Stimulated activated CD4-positive, alpha-beta T cell treated with anti-CD3 and anti-CD28 coated beads, Interleukin-4, amount 100 ng/mL, for 1 hour (primary cell): Measurements from ENCODE around the gene NFIX.
"Not testable (repeated sequence)": the region's sequence is repeated elsewhere in the genome, so short reads cannot be mapped to it uniquely, and the experiment has no call there.

ENCODE experiments used
- DNase-seq: peaks from one replicate; pipeline ENCODE4 v3.0.0-alpha.2; 2020

The NFIX gene

DNA sequence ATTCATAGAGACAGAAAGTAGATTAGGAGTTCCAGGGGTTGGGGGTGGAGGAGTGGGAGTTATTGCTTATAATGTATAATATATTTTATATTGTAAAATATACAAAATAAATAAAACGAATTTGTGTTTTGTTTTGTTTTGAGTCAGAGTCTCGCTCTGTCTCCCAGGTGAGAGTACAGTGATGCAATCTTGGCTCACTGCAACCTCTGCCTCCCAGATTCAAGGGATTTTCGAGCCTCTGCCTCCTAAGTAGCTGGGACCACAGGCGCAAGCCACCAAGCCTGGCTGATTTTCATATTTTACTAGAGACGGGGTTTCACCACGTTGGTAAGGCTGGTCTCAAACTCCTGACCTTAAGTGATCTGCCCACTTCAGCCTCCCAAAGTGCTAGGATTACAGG, 35.8 kb upstream of the NFIX start:
- DNase-seq, result no peak

DNA sequence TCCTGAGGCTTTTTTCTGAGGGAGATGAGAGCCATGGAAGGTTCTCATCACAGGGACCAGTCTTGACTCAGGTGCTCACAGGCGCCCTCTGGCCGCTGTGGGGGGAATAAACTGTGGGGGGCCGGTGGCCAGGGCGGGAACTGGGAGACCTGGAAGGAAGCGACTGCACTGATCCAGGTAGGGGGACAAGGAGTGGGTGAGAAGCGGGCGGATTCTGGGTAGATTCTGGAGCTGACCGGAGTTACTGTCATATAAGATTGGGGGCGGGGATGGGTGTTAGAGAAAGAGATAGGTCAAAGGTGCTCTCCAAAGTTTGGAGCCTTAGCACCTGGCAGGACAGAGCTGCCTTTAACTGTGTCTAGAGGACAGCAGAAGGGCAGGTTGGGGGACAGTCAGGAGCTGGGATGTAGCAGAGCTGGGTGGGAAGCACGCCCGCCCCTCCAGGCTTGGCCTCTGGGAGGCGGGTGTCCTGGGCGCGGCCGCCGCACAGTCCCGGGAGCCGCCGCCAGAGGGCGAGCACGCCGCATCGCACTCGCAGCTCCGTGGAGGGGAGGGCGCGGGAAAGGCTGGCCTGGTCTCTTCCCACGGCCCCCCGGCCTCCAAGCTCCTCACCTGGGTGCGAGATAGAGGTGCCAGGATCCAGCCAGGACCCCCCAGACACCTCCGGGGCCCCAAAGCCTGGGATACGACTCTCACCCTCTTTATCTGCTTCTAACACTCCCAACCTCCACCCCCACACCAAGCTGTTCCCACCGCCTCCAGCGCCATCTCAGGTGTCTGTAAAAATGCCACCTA, 30.1 kb upstream of the NFIX start:
- DNase-seq, result peak; percentile 83

DNA sequence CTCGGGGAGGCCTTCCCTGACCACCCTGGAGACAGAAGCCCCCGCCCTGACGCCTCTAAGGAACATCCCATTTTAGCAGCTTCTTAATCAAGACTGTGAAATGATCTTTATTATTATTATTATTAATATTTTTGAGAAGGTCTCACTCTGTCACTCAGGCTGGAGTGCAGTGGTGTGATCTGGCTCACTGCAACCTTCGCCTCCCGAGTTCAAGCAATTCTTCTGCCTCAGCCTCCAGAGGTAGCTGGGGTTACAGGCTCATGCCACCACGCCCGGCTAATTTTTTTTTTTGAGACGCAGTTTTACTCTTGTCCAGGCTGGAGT, 29.5 kb upstream of the NFIX start:
- DNase-seq, result no peak

DNA sequence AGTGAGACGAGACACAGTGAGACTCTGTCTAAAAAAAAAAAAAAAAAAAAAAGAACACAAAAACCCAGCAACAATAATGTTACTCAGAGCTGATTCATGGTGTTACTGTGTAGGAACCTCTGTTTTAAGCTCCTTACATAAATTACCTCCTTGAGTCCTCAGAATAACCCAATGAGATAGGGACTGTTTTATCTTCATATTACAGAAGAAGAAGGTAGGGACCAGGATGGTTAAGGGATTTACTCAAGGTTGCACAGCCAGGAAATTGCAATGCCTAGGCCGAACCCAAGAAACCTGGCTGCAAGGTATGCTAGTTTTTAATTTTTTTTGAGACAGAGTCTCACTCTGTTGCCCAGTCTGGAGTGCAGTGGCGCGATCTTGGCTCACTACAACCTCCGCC, 27.4 kb upstream of the NFIX start:
- DNase-seq, result no peak

DNA sequence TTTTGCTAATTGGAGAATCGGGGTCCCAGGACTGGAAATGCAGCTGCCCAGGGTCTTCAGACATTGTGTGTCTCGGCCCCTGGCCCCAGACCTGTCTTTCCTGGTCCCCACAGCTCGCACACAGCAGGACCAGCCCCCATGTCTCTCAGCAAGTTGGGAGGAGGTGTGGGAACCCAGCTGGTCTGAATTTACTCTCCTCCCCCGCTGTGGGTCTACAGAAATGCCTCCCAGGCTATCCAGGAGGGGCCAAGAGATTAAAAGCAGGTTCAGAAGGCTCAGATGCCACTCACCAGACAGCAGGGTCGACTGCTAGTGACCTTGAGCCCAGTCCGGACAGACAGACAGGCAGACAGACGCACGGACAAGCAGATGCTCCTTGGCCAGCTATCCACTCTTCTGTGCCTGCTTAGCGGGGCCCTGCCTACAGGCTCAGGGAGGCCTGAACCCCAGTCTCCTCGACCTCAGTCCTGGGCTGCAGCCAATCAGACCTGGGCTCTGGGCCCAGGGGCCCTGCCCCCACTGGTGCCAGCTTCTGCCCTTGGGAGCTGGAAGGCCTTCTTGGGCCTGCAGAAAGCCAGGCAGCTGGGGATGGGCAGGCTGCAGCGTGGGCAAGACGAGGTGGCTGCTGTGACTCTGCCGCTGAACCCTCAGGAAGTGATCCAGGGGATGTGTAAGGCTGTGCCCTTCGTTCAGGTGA, 25.8 kb upstream of the NFIX start, which contains the start of gene DAND5:
TSS of gene DAND5 (plus strand) at position 285 of the 697 bp plus-strand sequence. CDS start at position 370, 85 bp downstream.
- DNase-seq, result no peak

DNA sequence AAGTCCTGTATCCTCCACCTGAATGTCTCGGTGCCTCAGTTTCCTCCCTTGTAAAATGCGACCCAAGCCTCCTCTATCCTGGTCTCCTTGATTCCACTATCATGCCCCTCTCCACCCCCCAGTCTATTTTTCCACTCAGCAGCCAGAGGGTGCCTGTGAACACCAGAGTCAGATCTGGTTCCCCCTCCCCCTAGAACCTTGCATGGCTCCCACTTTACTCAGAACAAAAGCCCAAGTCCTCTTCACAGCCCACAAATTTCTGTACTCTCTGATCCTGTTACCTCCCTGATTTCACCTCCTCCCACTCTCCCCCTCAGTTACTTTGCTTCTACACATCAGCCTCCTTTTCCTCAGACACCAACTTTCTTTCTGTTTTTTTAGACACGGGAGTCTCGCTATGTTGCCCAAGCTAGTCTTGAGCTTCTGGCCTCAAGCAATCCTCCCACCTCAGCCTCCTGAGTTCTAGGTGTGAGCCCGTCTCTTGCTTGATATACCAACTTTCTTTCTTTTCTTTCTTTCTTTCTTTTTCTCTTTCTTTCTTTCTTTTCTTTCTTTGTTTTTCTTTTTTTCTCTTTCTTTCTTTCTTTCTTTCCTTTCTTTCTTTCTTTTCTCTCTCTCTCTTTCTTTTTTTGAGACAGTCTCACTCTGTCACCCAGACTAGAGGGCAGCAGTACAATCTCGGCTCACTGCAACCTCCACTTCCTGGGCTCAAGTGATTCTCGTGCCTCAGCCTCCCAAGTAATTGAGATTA, 25.0 kb upstream of the NFIX start:
- DNase-seq, result no peak

DNA sequence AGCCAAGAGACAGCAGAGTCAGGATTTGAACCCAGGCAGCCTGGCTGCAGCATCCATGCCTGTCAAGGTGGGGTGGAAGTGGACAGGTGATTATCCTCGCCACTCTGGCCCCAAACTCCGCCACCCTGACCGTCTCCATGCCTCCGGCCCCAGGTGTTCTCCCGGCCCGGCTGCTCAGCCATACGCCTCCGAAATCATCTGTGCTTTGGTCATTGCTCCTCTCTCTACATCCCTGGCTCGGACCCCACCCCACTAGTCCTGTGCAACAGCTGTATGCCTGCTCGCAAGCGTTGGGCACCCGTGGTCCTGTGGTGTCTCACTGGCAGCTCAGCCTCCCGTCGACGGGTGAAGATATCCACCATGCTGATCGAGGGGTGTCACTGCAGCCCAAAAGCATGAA, 22.0 kb upstream of the NFIX start:
- DNase-seq, result no peak

DNA sequence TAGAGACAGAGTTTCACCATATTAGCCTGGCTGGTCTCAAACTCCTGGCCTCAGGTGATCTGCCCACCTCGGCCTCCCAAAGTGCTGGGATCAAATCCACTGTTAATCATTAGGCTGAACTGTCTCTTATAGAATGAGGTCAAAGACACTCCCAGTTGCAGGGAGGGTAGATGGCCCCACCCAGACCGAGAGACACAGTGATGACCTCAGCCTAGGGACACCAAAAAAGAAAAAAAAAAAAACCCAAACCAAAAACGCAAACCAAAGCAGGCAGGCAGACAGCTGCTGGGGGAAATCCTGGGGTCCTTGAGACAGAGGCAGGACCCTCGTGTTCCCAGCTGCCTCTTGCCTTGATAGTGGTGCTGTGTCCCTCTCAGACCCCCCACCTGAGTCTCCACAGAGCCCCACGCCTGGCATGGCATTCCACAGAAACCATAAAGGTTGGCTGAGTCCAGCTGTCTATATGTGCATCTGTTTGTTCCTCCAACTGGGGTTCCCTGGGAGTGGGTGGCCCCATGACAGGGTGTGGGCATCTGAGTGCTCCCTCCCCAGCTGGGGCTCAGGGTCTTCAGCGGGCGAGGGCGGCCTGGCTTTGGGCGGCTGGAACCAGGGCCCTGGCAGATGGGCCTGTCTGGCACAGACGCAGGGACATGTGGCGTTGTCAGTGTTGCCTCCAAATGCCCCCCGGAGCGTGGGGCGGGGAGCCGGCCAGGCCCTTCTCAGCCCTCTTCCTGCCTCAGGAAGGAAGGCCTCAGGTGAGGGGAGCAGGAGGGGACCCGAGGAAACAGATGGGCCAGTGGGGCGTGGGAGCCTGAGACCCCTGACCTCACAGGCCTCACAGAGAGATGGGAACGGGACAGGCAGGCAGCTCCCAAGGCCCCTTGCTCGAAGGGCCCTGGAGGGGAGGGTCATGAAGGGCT, 20.7 kb upstream of the NFIX start:
- no peak for DNase-seq

DNA sequence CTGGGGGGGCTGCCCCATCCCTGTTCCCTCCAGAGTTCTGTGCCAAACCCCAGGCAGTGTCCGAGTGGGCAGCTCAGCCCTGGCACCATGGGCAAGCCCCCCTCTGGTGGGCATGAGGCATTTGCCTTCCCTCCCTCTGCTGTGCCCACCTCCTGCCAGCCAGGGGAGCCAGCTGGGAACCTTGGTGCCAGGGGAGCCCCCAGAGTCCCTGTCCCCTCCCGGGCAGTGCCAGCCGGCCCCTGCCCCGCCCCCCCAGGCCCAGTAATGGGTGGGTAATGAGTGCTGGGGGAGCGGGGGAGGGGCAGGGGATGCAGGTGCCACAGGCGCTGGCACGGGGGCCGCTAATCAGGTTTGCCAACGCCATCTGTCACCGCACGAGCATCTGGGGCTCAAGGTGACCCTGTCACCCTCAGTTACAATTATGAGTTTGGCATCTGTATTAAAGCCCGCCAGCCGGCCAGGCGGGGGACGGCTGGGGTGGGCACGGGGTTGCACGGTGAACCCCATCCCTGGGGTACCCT, 20.0 kb upstream of the NFIX start:
- DNase-seq, result no peak

DNA sequence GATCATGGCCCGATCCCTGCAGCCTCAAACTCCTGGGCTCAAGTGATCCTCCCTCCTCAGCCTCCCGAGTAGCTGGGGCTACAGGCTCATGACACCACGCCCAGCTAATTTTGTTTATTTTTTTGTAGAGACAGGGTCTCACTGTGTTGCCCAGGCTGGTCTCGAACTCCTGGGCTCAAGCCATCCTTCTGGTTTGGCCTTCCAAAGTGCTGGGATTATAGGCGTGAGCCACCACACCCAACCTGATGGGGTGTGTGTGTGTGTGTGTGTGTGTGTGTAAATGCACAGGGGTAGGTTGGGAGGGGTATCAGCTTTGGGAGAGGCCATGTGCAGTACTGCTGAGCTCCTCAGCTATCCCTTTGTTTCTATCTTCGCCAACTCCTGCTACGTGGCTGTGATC, 19.2 kb upstream of the NFIX start:
- DNase-seq, result not testable (repeated sequence)

DNA sequence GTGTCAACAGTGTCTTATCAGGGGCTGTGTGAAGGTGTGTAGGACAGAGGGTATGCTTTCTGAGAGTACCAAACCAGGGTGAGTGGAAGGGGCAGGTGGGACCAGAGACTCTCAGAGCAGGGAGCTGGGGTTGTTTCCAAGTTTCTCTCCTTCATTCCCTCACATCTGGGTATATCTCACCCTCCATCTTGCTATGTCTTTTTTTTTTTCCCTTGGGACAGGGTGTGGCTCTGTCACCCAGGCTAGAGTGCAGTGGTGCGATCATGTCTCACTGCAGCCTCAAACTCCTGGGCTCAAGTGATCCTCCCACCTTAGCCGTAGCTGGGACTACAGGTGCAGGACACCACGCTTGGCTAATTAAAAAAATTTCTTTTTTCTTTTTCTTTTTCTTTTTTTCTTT, 15.3 kb upstream of the NFIX start:
- no peak for DNase-seq

DNA sequence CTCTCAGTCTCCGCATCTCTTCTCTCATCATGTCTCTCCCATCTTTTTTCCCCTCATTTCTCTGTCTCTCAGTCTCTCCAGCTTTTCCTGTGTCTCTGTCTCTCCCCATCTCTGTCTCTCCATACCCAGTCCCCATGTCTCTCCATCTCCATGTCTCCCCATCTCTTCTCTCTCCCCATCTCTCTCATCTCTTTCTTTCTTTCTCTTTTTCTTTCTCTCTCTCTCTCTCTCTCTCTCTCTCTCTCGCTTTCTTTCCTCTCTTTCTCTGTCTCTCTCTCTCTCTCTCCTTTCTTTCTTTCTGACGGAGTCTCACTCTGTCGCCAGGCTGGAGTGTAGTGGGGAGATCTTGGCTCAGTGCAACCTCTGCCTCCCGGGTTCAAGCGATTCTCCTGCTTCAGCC, 12.6 kb upstream of the NFIX start:
- no peak for DNase-seq

DNA sequence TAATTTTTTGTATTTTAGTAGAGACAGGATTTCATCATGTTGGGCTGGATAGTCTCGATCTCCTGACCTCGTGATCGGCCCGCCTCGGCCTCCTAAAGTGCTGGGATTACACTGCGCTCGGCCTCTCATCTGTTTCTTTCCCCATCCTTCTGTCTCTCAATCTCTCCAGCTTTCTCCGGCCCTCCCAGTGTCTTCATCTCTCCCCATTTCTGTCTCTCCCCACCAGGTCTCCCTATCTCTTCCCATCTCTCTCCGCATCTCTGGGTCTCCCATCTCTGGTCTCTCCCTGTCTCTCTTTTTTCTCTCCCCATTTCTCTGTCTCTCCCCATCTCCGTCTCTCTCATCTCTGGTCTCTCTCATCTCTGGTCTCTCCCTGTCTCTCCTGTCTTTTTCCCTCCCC, 12.2 kb upstream of the NFIX start:
- DNase-seq, result no peak

DNA sequence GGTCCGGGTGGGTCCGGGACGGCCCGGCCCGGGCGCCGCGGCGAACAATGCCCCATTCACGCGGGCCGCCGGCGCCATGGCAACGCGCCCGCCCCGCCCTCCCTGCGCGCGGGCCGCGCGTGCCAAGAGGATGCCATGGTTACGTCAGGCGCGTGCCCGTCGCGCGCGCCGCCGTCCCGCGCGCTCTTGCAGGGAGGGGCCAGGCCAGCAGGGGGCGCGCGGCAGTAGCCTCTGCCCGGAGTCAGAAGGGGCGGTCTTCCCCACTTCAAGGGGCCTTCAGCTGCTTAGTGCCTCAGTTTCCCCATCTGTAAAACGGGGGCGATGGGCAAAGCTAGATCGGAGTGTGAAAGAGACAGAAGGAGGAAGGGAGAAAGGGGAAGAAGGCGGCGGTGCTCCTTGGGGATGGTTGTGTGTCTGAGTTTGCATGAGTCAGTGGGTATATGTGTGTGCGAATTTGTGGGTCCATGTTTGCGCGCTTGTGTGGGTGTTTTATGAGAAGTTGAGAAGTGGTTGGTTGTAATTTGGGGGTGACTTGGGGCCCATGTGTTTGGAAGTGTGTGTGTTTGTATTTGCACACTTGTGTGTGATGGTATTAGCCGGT, 11.6 kb upstream of the NFIX start:
- DNase-seq, result peak; percentile 83

DNA sequence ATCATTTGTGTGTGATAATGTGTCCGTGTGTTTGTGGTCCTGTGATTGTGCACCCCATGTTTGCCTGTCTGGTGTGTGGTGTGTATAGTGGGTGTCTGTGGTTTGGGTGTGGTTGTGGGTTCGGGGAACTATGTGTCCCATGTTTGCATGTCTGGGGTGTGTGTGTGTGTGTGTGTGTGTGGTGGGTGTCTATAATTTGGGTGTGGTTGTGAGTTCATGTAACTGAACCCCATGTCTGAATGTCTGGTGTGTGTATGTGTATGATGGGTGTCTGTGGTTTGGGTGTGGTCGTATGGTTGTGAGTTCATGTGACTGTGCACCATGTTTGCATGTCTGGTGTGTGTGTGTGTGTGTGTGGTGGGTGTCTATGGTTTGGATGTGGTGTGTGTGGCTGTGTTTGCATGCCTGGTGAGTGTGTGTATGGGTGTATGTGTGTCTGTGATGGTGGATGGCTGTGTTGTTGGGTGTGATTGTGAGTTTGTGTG, 11.1 kb upstream of the NFIX start:
- DNase-seq, result no peak

DNA sequence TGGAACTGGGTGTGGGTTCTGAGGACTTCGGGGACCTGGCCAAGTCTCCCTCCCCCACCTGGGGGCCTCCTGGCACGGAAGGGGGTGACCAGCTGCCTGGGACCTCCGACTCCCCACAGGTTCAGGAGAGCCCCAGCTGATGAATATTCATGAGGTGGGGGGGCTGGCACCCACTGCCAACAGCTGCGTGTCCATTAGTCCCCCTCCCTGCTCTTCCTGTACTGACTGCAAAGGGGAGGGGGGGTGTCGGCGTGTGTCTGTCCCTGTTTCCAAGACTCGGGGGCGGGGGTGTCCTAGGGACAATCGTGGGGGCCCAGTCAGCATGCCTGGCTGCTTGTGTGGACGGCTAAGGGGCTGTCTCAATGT, 10.6 kb upstream of the NFIX start:
- DNase-seq, result no peak

DNA sequence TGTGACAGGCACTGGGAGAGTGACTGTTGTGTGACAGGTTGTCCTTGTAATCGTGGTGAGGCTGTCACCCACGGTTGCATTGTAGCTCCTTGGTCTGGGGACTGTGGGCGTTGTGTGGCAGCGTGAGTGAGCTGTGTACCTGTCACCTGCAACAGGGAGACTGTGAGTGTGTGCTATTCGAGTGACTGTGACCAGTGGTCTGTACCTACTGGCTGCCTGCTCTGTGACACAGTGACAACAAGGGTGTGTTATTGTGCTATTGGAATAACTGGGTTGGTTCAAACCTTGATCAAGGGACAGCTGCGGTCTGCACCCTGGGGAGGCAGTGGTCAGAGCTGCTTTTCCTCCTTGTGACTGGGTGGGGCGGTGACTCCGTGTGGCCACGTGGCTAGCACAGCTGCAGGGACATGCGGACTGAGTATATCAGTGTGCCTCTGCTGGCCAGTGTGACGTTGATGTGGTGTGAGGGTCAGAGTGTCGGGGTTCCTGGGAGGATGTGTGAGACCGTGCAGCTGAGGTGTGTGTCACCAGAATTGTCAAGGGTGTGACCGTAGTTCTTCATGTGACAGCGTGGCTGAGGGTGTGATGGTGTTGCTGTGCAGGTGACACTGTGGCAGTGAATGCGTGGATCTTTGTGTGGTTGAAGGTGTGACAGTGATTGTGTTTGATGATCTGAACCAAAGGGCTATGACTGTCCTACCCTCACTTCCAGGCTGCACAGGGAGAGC, 10.1 kb upstream of the NFIX start:
- no peak for DNase-seq

DNA sequence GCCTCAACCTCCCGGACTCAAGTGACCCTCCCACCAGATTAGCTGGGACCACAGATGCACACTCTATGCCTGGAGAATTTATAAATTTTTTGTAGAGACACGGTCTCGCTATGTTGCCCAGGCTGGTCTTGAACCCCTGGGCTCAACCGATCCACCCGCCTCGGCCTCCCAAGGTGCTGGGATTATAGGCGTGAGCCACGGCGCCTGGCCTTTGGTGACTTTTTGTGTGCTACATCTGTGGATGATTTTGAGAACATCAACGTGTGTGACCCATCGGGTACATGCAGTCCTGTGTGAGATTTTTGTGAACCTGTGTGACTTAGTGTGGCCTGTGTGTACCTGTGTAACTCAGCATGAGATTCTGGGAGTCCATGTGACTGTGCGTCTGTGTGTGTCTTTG, 8.5 kb upstream of the NFIX start:
- no peak for DNase-seq

DNA sequence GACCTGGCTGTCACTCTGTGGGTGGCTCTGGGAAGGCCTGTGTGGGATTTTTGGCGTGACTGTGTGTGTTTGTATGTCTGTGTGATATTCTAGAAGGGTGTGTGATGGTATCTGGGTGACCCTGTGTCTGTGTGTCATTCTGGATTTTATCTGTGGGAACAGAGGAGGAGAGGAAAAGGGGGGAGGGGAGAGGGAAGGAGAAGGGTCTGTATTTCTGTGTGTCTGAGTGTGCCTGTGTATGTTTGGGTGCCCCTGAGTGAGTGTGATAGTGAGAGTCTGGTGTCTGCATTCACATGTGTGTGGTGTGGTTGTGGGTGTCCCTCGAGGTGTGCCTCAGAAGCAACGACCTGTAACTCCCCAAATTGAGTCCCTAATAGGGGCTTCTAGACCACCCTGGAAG, 8.1 kb upstream of the NFIX start:
- DNase-seq, result no peak

DNA sequence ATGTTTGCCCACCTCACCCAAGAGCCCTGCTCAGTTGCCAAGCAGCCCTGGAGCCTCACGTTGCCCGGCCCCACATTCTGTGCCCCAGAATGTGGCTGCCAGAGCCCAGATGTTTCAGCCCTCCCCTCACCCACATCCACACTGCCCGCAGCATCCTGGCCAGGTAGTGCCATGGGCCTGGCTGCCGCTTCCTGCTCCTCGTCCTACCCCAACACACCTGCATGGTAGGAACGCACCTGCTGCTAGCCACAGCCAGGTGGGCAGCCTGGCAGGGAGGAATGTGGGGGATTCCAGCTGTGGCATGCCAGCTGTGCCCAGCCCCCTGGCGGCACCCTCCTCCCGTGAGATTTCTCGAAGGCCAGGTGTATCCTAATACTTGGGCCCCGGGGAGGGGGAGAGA, 7.5 kb upstream of the NFIX start:
- DNase-seq, result no peak

DNA sequence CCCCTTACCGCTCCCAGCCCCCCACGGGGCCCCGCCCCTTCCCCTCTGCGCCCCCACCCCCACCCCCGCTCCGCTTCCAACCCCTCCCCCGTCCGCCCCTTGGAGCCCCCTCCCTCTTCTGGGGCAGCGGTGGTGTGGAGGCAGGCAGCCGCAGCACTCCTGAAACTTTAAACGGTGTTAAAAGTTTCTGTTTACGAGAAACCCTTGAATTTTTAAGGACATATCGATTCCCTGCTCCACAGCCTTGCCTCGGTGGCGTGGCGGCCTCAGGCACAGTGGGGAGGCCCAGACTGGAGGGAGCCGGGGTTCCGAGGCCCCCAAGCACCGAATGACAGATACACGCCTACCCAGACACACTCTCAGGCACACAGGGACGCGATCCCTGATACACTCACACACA, 4.8 kb upstream of the NFIX start:
- DNase-seq, result no peak
